Astrocyte (in vitro differentiated cells and primary cell): ENCODE results near the gene LRCH1.

Experiments
- CTCF ChIP-seq: IDR thresholded peaks from 2 replicates; pipeline ENCODE4 v1.5.1; 2011; ENCODE audit warnings: low read depth, mild to moderate bottlenecking, inconsistent platforms, low read length, moderate library complexity; ENCODE audit not compliant: insufficient read depth
- EZH2 ChIP-seq: IDR thresholded peaks from 2 replicates; pipeline ENCODE4 v1.6.1; 2012; ENCODE audit warnings: mild to moderate bottlenecking, low read length, inconsistent platforms; ENCODE audit not compliant: insufficient read depth

GRCh38 chr13:46595885-46596275 is 42.9 kb downstream of the LRCH1 start:
- TF ChIP-seq CTCF: no peak
- no peak for TF ChIP-seq EZH2
